Tibial nerve (tissue), 4 donors: Measurements from ENCODE around the gene OPCML. TPM values are rescaled to one million over a fixed set of nuclear protein-coding genes. Genes with fewer than 3 reads are reported as not detected.

Source experiments
- DNase-seq, 2 donors: peaks; one replicate each; pipeline ENCODE4 v3.0.0-alpha.2; 2019; ENCODE audit warnings: low spot score in 2 of 2
- H3K27ac ChIP-seq, 4 donors: fragments of 200-600 bp; sonication (generic) in 3 of 4; one replicate each; pipeline ENCODE4 v1.5.1; 2017 to 2019; ENCODE audit warnings: mild to moderate bottlenecking in 1 of 4
- H3K27me3 ChIP-seq, 2 donors: fragments of 200-600 bp; sonication (generic) in 1 of 2; one replicate each; pipeline versions ENCODE4 v1.5.1 to v1.6.0; 2017 to 2019
- H3K36me3 ChIP-seq, 3 donors: fragments of 200-600 bp; sonication (generic); one replicate each; pipeline ENCODE4 v1.5.1; 2018 to 2019
- H3K4me1 ChIP-seq, 4 donors: fragments of 200-600 bp; sonication (generic) in 3 of 4; one replicate each; pipeline ENCODE4 v1.5.1; 2017 to 2019
- H3K4me3 ChIP-seq, 4 donors: fragments of 200-600 bp; sonication (generic) in 3 of 4; one replicate each; pipeline ENCODE4 v1.5.1; 2017 to 2019; ENCODE audit warnings: mild to moderate bottlenecking in 1 of 4, moderate library complexity in 1 of 4
- H3K9me3 ChIP-seq, 4 donors: fragments of 200-600 bp; sonication (generic) in 3 of 4; one replicate each; pipeline ENCODE4 v1.5.1; 2017 to 2019
- EP300 ChIP-seq, 2 donors: sonication (generic); formaldehyde crosslinking; IDR thresholded peaks; one replicate each; pipeline ENCODE4 v1.6.1; 2017; ENCODE audit warnings: antibody characterized with exemption in 2 of 2, mild to moderate bottlenecking in 1 of 2
- POLR2A ChIP-seq, 2 donors: fragments of 450-650 bp; IDR thresholded peaks; one replicate each; pipeline ENCODE4 v1.6.1; 2017; ENCODE audit warnings: antibody characterized with exemption in 2 of 2, mild to moderate bottlenecking in 2 of 2, moderate library complexity in 2 of 2
- WGBS, 2 donors: methylation state at CpG; one replicate each; pipeline ENCODE4 v1.1.5; 2018; 5-methylcytosine and 5-hydroxymethylcytosine counted together
- total RNA-seq, 4 donors: library from RNA; depleted of rRNA; stranded (reverse); fragments of >200 nt; gene quantifications; one replicate each; pipeline ENCODE4 v1.1.0, GENCODE V29; 2016
- TF ChIP-seq, protein P1 (sequence below), 5 experiments: fragments of 200-600 bp in 3 of 5; fragments of 450-650 bp in 2 of 5; sonication (generic) in 3 of 5; IDR thresholded peaks; one replicate each; pipeline ENCODE4 v1.5.1; 2016 to 2019; ENCODE audit warnings: antibody characterized with exemption in 5 of 5, mild to moderate bottlenecking in 3 of 5, moderate library complexity in 2 of 5

The OPCML gene
- total RNA-seq, 4 donors from 2014 or later: 1.0 to 10.8 (median 1.9) TPM

DNA sequence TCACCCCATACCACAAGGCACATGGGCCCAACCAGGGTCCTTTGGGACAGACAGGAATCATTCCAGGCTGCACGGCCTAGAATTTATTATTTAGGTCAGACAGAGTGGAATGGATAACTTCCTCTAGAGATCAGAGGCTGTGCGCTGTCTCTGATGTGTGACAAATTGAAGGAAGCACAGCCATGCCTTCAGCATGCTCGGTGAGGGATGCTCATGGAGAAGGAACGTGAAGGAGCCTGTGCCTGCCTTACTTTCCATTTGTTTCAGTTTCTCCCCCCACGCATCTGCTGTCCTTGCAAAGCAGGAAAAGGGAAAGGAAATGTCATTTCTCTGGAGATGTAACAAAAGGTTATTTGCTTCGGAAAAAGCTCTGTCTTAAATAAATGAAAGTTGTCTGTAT, 644.1 kb downstream of the OPCML start:
- no peaks in the 10 kb centered on the region for H3K9me3 ChIP-seq
- TF ChIP-seq POLR2A (IDR thresholded peaks at IDR 0.05) (no peak), EP300 (IDR thresholded peaks at IDR 0.05) (no peak)
- TF ChIP-seq, protein P1, sequence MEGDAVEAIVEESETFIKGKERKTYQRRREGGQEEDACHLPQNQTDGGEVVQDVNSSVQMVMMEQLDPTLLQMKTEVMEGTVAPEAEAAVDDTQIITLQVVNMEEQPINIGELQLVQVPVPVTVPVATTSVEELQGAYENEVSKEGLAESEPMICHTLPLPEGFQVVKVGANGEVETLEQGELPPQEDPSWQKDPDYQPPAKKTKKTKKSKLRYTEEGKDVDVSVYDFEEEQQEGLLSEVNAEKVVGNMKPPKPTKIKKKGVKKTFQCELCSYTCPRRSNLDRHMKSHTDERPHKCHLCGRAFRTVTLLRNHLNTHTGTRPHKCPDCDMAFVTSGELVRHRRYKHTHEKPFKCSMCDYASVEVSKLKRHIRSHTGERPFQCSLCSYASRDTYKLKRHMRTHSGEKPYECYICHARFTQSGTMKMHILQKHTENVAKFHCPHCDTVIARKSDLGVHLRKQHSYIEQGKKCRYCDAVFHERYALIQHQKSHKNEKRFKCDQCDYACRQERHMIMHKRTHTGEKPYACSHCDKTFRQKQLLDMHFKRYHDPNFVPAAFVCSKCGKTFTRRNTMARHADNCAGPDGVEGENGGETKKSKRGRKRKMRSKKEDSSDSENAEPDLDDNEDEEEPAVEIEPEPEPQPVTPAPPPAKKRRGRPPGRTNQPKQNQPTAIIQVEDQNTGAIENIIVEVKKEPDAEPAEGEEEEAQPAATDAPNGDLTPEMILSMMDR (IDR thresholded peaks at IDR 0.05): no peak
- 58 to 63% methylated on average over 6 of the region's 6 CpGs for WGBS, 2 donors
- no peaks in the 10 kb centered on the region for H3K36me3 ChIP-seq
- H3K4me3 ChIP-seq: no peak overlapping the region
- no peak overlapping the region for H3K27ac ChIP-seq
- H3K4me1 ChIP-seq: no peaks in the 10 kb centered on the region
- H3K27me3 ChIP-seq: no peaks in the 10 kb centered on the region
- no peak for DNase-seq

DNA sequence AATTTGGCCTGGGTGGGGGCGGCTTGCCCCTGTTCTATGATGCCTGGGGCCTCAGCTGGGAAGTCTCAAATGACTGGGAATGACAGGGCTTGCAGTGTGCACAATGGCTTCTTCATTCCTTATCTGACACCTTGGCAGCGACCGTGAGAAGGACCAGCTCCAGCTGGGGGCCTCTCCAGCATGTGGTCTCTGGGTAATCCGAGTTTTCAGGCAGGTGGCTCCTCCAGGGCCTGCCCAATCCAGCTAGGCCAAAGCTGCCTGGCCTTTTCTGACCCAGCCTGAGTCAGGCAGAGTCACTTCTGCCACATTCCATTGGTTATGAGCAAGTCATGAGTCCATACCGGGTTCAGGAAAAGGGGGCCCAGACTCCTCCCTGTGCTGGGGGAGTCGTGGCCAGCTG, 646.0 kb downstream of the OPCML start:
- Histone ChIP-seq H3K4me3 (no peak overlapping the region), H3K36me3 (no peaks in the 10 kb centered on the region), H3K27me3 (no peaks in the 10 kb centered on the region), H3K4me1 (no peaks in the 10 kb centered on the region), H3K27ac (no peak overlapping the region), H3K9me3 (no peaks in the 10 kb centered on the region)
- 55 to 74% methylated on average over 5 to 6 of the region's 6 CpGs for WGBS, 2 donors
- DNase-seq: no peak
- TF ChIP-seq POLR2A (IDR thresholded peaks at IDR 0.05) (no peak), EP300 (IDR thresholded peaks at IDR 0.05) (no peak)
- TF ChIP-seq, protein P1 (IDR thresholded peaks at IDR 0.05): no peak

DNA sequence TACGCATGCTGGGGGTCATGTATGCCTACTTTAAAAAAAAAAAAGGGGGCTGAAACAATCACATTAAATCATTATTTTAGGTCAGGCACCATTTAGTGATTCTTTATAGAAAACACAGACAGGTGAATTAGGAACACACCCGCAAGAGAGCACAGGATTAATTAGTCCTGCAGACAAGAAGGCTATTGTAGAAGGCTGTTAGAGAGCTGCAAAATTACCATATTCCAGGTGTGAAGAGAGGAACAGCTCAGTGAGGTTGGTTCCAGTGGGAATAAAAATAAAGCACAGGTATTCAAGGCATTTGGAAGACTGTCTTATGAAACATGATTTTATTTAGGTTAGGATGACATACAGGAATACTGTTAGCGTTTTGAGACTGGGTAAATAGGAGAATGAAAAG, 649.1 kb downstream of the OPCML start:
- WGBS, 2 donors: 95 to 96% methylated on average over 3 of the region's 3 CpGs
- Histone ChIP-seq H3K4me3 (no peak overlapping the region), H3K27me3 (no peaks in the 10 kb centered on the region), H3K4me1 (no peaks in the 10 kb centered on the region), H3K9me3 (no peaks in the 10 kb centered on the region), H3K36me3 (no peaks in the 10 kb centered on the region), H3K27ac (no peak overlapping the region)
- no peak for DNase-seq
- no peak for TF ChIP-seq POLR2A (IDR thresholded peaks at IDR 0.05)
- no peak for TF ChIP-seq EP300 (IDR thresholded peaks at IDR 0.05)
- TF ChIP-seq, protein P1 (IDR thresholded peaks at IDR 0.05): no peak

DNA sequence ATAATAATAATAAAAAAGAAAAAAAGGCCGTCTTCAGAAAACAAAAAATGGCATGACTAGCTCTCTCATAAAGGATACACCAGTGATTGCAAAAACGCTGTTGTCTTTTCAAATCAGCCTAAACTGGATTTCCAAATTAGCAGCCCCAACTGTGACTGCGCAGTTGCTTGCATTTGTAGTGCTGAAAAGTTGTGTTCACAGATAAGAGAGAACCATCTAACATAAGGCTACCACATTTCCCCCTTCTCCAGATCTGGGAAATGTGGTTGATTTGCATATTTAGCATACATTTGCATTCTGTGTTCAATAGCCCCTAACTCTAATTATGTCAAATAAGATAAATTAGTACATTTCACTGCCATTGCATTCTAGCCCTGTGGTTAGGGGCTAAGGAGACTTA, 650.7 kb downstream of the OPCML start:
- Histone ChIP-seq H3K36me3 (no peaks in the 10 kb centered on the region), H3K4me3 (no peak overlapping the region), H3K27me3 (no peaks in the 10 kb centered on the region), H3K9me3 (no peaks in the 10 kb centered on the region), H3K27ac (no peak overlapping the region), H3K4me1 (no peaks in the 10 kb centered on the region)
- no peak for TF ChIP-seq EP300 (IDR thresholded peaks at IDR 0.05)
- TF ChIP-seq, protein P1 (IDR thresholded peaks at IDR 0.05): no peak
- no peak for TF ChIP-seq POLR2A (IDR thresholded peaks at IDR 0.05)
- 59 to 81% methylated on average over 3 of the region's 3 CpGs for WGBS, 2 donors
- DNase-seq: no peak

DNA sequence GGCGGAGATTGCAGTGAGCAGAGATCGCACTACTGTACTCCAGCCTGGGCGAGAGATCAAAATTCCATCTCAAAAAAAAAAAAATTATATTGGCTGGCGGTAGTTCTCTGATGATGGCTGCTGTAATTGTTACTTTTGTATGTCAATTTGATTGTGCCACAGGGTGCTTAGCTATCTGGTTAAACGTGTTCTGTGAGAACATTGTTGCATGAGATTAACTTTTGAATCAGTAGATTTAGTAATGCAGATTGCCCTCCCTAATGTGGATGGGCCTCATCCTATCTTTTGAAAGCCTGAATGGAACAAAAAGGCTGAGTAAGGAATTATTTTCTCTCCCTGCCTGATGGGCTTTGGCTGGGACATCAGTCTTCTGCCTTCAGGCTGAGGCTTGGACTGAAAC, 654.2 kb downstream of the OPCML start:
- WGBS, 2 donors: 88 to 89% methylated on average over 5 of the region's 5 CpGs
- DNase-seq: no peak
- no peaks in the 10 kb centered on the region for H3K27me3 ChIP-seq
- no peak overlapping the region for H3K4me3 ChIP-seq
- no peak for TF ChIP-seq EP300 (IDR thresholded peaks at IDR 0.05)
- TF ChIP-seq, protein P1 (IDR thresholded peaks at IDR 0.05): no peak
- no peak for TF ChIP-seq POLR2A (IDR thresholded peaks at IDR 0.05)
- H3K27ac ChIP-seq: no peak overlapping the region
- no peaks in the 10 kb centered on the region for H3K36me3 ChIP-seq
- H3K9me3 ChIP-seq: no peaks in the 10 kb centered on the region
- H3K4me1 ChIP-seq: no peaks in the 10 kb centered on the region
